ENCODE data around the gene GAN. TPM values are rescaled to one million over a fixed set of nuclear protein-coding genes. Genes with fewer than 3 reads are reported as not detected.

Gene GAN
- total and polyA plus RNA-seq, 2 of the 4 experiments (the other 2 are of a cell fraction), result 1.1 to 5.7 TPM

DNA sequence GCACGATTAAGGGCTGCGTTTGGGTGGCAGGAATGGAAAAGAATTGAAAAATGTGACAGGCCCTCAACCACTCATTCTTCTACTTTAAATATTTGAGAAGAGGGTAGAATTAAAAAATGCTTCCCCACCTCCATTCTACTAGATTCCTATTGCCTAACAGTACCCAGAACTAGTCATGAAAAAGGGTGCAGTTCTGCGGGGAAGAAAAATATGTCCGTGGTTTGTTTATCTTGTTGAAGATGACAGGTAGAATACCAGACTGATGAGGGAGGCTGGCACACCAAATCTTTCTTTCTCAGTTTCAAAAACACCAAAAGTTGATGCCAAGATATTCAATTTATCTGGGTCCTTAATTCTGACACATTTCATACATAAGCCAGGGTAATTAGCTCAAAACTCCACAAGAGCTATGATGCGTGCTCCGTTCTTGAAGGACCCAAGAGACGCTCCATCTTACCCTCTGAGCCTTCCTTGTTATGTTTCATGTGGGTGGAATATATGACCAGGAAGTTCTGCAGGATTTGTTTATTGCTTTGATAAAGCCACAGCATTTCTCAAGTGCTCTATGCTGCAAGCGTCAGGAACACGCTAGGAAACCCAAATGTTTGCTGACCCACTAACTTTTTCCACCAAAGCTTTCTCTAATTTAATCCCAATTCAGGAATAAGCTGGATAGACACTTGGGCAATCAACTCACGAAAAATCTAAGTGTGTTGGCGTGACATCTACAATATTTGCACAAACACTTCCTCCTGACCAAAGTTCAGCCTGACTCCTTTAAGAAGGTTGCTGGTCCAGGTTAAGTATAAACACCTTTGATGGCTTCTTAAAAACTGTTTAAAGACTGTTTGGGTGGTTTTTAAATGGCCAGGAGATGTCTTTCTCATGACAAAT, 20.6 kb upstream of the GAN start:
- Histone ChIP-seq H3K27ac (ENCODE audit: insufficient read depth, low read length) (no peak overlapping the region), H3K18ac (ENCODE audit: low read depth, low read length) (no peak overlapping the region), H4K5ac (ENCODE audit: low read depth, low read length) (no peak overlapping the region), H2BK15ac (ENCODE audit: low read depth, low read length) (no peak overlapping the region), H3K4me1 (ENCODE audit: control insufficient read depth, insufficient read depth, low read length) (no peaks in the 10 kb centered on the region), H4K20me1 (ENCODE audit: insufficient read depth, low read length) (no peaks in the 10 kb centered on the region), H2AFZ (replicated peaks; ENCODE audit: low read length, poor library complexity) (no peak overlapping the region), H2BK120ac (ENCODE audit: low read depth, low read length) (no peak overlapping the region), H3K9me3 (ENCODE audit: control insufficient read depth, insufficient read depth, low read length) (no peaks in the 10 kb centered on the region), H3K27me3 (ENCODE audit: control insufficient read depth, insufficient read depth, low read length) (0 out of 2 replicates have a peak, but pooled peaks cover 2% of the 10 kb centered on the region), H3K56ac (ENCODE audit: extremely low read depth, insufficient read depth, low read length) (no peak overlapping the region), H3K79me1 (ENCODE audit: low read depth in 1 of 2, low read length in 2 of 2) (no peaks in the 10 kb centered on the region), H2AK5ac (ENCODE audit: low read depth, low read length) (no peak overlapping the region), H4K8ac (ENCODE audit: low read depth in 2 of 2, low read length in 2 of 2) (no peak overlapping the region), H2BK20ac (ENCODE audit: low read depth, low read length) (no peak overlapping the region), H3K14ac (replicated peaks; ENCODE audit: low read depth, low read length) (no peak overlapping the region), H4K91ac (ENCODE audit: insufficient read depth, low read depth, low read length) (no peak overlapping the region), H3K4me3 (ENCODE audit: insufficient read depth, low read depth, low read length) (no peak overlapping the region), H2BK5ac (ENCODE audit: low read depth, low read length, poor library complexity, severe bottlenecking) (no peak overlapping the region), H3K4ac (ENCODE audit: low read depth, low read length) (no peak overlapping the region), H3K9me1 (ENCODE audit: insufficient read depth, low read length) (no peaks in the 10 kb centered on the region), H2AK9ac (replicated peaks; ENCODE audit: low read depth, low read length, poor library complexity) (no peak overlapping the region), H3K36me3 (ENCODE audit: control insufficient read depth, insufficient read depth, low read length) (no peaks in the 10 kb centered on the region), H3K9ac (ENCODE audit: low read depth, low read length) (no peak overlapping the region), H3K4me2 (ENCODE audit: low read depth, low read length) (no peak overlapping the region; the same call in 1 of the 2 replicates), H3K23ac (ENCODE audit: low read depth, low read length) (0 out of 2 replicates have a peak overlapping the region, but pooled peaks have one; percentile 2)
- in situ Hi-C loops (cut with MboI; ENCODE audit: low sequenced_read_pairs) (no loop called here), dilution Hi-C loops (cut with HindIII; ENCODE audit: low sequenced_read_pairs, unreplicated experiment) (no loop called here), intact Hi-C loops (cut with micrococcal nuclease) (no loop called here)
- ChIA-PET CTCF (no interaction called here), POLR2A (ENCODE audit: unreplicated experiment) (no interaction called here)
- DNase-seq, result peak; percentile 44
- peak; percentile 70 for ATAC-seq (ENCODE audit: low read depth)
- WGBS, 2 experiments (ENCODE audit: extremely low coverage in 2 of 2, insufficient read length in 1 of 2), result no CpG with 5 or more reads among the region's 11 CpGs
- BruUV-seq (replicated peaks), result no TSS peak
- TF ChIP-seq CEBPB (IDR thresholded peaks at IDR 0.05; ENCODE audit: low read depth, low read length) (peak; percentile 60), POLR2A (IDR thresholded peaks at IDR 0.05; ENCODE audit: low read depth, low read length) (no peak)
- TF ChIP-seq, protein P1, sequence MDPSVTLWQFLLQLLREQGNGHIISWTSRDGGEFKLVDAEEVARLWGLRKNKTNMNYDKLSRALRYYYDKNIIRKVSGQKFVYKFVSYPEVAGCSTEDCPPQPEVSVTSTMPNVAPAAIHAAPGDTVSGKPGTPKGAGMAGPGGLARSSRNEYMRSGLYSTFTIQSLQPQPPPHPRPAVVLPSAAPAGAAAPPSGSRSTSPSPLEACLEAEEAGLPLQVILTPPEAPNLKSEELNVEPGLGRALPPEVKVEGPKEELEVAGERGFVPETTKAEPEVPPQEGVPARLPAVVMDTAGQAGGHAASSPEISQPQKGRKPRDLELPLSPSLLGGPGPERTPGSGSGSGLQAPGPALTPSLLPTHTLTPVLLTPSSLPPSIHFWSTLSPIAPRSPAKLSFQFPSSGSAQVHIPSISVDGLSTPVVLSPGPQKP (IDR thresholded peaks at IDR 0.05; ENCODE audit: borderline replicate concordance, low read depth, low read length), result no peak

Measured in IMR-90 (cell line).